Right lobe of liver (tissue), 6 donors: ENCODE data around the gene CEP112. TPM values are rescaled to one million over a fixed set of nuclear protein-coding genes. Genes with fewer than 3 reads are reported as not detected.

ENCODE experiments used
- ATAC-seq, 4 donors: fragments of 200-7000 bp; cut with Tn5 transposase; one replicate each; pipeline ENCODE4 v1.9.1; 2020; ENCODE audit warnings: mild to moderate bottlenecking in 4 of 4, moderate library complexity in 4 of 4
- DNase-seq, 3 donors: peaks; one replicate each; pipeline ENCODE4 v3.0.0-alpha.2; 2020
- H3K27ac ChIP-seq, 3 donors: fragments of 200-600 bp; one replicate each; pipeline ENCODE4 v1.8.0; 2022
- H3K27me3 ChIP-seq, 2 donors: fragments of 200-600 bp; one replicate each; pipeline ENCODE4 v1.8.0; 2022
- H3K36me3 ChIP-seq, 4 donors: fragments of 200-600 bp; sonication (generic) in 1 of 4; one replicate each; pipeline versions ENCODE4 v1.5.1 to v1.8.0; 2017 to 2022; ENCODE audit warnings: control low read depth in 1 of 4
- H3K4me1 ChIP-seq, 4 donors: fragments of 200-600 bp; sonication (generic) in 1 of 4; one replicate each; pipeline versions ENCODE4 v1.5.1 to v1.8.0; 2017 to 2022; ENCODE audit warnings: control low read depth in 1 of 4
- H3K4me3 ChIP-seq, 3 donors: fragments of 200-600 bp; one replicate each; pipeline ENCODE4 v1.8.0; 2022
- H3K9me3 ChIP-seq, 4 donors: fragments of 200-600 bp; sonication (generic) in 1 of 4; one replicate each; pipeline versions ENCODE4 v1.5.1 to v1.8.0; 2017 to 2022; ENCODE audit warnings: control low read depth in 1 of 4
- CTCF ChIP-seq, 4 donors: fragments of 200-600 bp in 3 of 4; fragments of 450-650 bp in 1 of 4; IDR thresholded peaks; one replicate each; pipeline versions ENCODE4 v1.5.1 to v1.8.0; 2016 to 2022; ENCODE audit warnings: antibody characterized with exemption in 4 of 4, mild to moderate bottlenecking in 2 of 4
- POLR2A ChIP-seq: fragments of 450-650 bp; IDR thresholded peaks from one replicate; pipeline ENCODE4 v1.6.1; 2017; ENCODE audit warnings: antibody characterized with exemption, mild to moderate bottlenecking
- WGBS: methylation state at CpG from one replicate; pipeline ENCODE4 v1.1.6; 2018; ENCODE audit warnings: low coverage, low lambda C conversion rate; ENCODE audit not compliant: insufficient coverage; ENCODE audit errors: missing lambda C conversion rate; 5-methylcytosine and 5-hydroxymethylcytosine counted together
- intact Hi-C, 2 donors: fragments of 100-400 bp; cut with DNase I; formaldehyde crosslinking; loops; one replicate each; pipeline versions ENCODE4 v1.11.2 to v1.14.1; 2022
- total RNA-seq, 6 experiments: library from RNA; depleted of rRNA in 2 of 6; stranded (reverse); fragments of >200 nt in 2 of 6; fragmentation: NEBNext Ultra II Directional in 3 of 6; extraction: Animal tissue kit (Norgen Biotek cat#: 25700) in 3 of 6; gene quantifications; one replicate each; pipeline versions ENCODE4 v1.1.0 to v1.2.4, GENCODE V29; 2016 to 2023
- donor health status: DM: no; HTN: yes; CAD: no.
- donor health status: DM: no; HTN: no; CAD: no.
- donor health status: DM: no; HTN: no; CAD: no.
- donor health status: DM: no; HTN: yes; CAD: no.
- donor health status: DM: no; HTN: yes; CAD: no.

CEP112 gene
- total RNA-seq, 6 experiments from 2014 or later: 2.2 to 4.6 (median 3.9) TPM

- TF ChIP-seq CTCF (IDR thresholded peaks at IDR 0.05): no peak
- TF ChIP-seq POLR2A: no peak
- intact Hi-C loops: no loop called here
- WGBS: 95% methylated on average over 4 of the region's 4 CpGs
- ATAC-seq (no peak), DNase-seq (no peak)
- H3K27ac ChIP-seq: no peak overlapping the region
- H3K4me3 ChIP-seq: no peak overlapping the region
- no peaks in the 10 kb centered on the region for H3K9me3 ChIP-seq
- no peaks in the 10 kb centered on the region for H3K36me3 ChIP-seq
- H3K27me3 ChIP-seq: no peaks in the 10 kb centered on the region
- no peaks in the 10 kb centered on the region for H3K4me1 ChIP-seq
Measured at GRCh38 chr17:65855675-65856074, 336.3 kb downstream of the CEP112 start.

DNA sequence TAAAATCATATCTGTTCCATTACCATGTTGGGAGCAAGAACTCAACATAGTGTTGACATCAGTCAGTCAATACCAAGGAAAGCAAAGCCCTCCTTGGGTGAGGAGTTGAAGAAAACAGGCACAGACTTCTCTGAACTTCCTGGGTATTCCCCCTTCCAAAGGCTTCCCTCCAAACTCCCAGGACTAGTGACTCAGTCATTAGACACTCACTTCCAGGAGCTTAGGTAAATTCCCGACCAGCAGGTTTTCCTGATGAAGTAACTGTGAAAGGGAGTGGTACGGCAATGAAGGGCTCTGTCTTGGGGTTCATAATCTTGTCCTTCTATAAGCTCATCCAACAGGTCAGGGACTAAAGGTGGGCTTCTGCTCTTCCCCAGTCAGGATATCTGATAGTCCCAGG is 336.7 kb downstream of the CEP112 start:
- H3K36me3 ChIP-seq: no peaks in the 10 kb centered on the region
- no peak overlapping the region for H3K4me3 ChIP-seq
- DNase-seq (no peak), ATAC-seq (no peak)
- 80% methylated on average over 2 of the region's 2 CpGs for WGBS
- no peak overlapping the region for H3K27ac ChIP-seq
- TF ChIP-seq POLR2A: no peak
- no peak for TF ChIP-seq CTCF (IDR thresholded peaks at IDR 0.05)
- H3K4me1 ChIP-seq: no peaks in the 10 kb centered on the region
- no peaks in the 10 kb centered on the region for H3K9me3 ChIP-seq
- H3K27me3 ChIP-seq: no peaks in the 10 kb centered on the region
- intact Hi-C loops: no loop called here

- intact Hi-C loops: no loop called here
- H3K9me3 ChIP-seq: no peaks in the 10 kb centered on the region
- DNase-seq: no peak
- H3K27ac ChIP-seq: no peak overlapping the region
- TF ChIP-seq POLR2A (no peak), CTCF (IDR thresholded peaks at IDR 0.05) (no peak)
- H3K27me3 ChIP-seq: no peaks in the 10 kb centered on the region
- no peak overlapping the region for H3K4me3 ChIP-seq
- no peak for ATAC-seq
- no peaks in the 10 kb centered on the region for H3K36me3 ChIP-seq
- H3K4me1 ChIP-seq: no peaks in the 10 kb centered on the region
Measured at GRCh38 chr17:65853816-65854215, 338.1 kb downstream of the CEP112 start.

DNA sequence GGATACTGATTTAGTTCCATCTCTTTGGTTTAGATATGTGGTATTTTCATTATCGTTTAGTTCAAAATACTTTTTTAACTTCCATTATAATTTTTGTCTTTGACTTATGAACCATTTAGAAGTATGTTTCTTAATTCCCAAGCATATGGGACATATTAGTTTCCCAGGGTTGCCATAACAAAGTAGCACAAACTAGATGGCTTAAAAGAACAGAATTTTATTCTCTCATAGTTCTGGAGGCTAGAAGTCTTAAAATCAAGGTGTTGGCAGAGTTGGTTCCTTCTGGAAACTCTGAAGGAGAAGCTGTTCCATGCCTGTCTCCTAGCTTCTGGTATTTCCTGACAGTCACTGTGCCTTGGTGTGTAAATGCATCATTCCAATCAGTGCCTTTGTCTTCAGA is 339.0 kb downstream of the CEP112 start:
- 95% methylated on average over 1 of the region's 1 CpG for WGBS
- ATAC-seq: no peak
- H3K36me3 ChIP-seq: no peaks in the 10 kb centered on the region
- H3K4me3 ChIP-seq: no peak overlapping the region
- intact Hi-C loops: no loop called here
- DNase-seq: no peak
- no peaks in the 10 kb centered on the region for H3K4me1 ChIP-seq
- H3K9me3 ChIP-seq: no peaks in the 10 kb centered on the region
- no peak overlapping the region for H3K27ac ChIP-seq
- no peaks in the 10 kb centered on the region for H3K27me3 ChIP-seq
- TF ChIP-seq POLR2A (no peak), CTCF (IDR thresholded peaks at IDR 0.05) (no peak)
